ENCODE results near the gene TLR6.

TLR6 gene

GRCh38 chr4:38857354-38858096 is 908 bp upstream of the TLR6 start:
- DNase-seq (ENCODE audit: low spot score): peak; percentile 55
- TF ChIP-seq, protein P1, sequence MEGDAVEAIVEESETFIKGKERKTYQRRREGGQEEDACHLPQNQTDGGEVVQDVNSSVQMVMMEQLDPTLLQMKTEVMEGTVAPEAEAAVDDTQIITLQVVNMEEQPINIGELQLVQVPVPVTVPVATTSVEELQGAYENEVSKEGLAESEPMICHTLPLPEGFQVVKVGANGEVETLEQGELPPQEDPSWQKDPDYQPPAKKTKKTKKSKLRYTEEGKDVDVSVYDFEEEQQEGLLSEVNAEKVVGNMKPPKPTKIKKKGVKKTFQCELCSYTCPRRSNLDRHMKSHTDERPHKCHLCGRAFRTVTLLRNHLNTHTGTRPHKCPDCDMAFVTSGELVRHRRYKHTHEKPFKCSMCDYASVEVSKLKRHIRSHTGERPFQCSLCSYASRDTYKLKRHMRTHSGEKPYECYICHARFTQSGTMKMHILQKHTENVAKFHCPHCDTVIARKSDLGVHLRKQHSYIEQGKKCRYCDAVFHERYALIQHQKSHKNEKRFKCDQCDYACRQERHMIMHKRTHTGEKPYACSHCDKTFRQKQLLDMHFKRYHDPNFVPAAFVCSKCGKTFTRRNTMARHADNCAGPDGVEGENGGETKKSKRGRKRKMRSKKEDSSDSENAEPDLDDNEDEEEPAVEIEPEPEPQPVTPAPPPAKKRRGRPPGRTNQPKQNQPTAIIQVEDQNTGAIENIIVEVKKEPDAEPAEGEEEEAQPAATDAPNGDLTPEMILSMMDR (IDR thresholded peaks at IDR 0.05; ENCODE audit: extremely low read depth, missing control alignments): no peak

DNA sequence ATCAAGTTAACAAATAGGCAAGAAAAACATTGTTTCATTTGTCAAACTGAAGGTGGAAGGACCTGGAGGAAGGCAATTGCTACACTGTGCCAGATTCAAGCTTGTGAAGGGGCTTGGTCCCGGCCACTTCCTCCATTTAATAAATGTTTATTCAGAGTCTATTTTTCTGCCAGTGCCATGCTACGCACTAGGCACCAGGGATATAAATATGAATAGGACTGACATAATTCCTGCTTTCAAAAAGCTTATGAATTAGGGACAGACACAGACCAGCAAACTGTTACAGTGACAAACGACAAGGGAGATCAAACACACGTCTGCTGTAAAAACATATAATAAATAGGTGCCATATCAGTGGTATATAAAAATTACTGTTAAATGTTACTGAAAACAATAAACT is 571 bp downstream of the TLR6 start:
- TF ChIP-seq, protein P1 (IDR thresholded peaks at IDR 0.05; ENCODE audit: extremely low read depth, missing control alignments): no peak
- no peak for DNase-seq (ENCODE audit: low spot score)

DNA sequence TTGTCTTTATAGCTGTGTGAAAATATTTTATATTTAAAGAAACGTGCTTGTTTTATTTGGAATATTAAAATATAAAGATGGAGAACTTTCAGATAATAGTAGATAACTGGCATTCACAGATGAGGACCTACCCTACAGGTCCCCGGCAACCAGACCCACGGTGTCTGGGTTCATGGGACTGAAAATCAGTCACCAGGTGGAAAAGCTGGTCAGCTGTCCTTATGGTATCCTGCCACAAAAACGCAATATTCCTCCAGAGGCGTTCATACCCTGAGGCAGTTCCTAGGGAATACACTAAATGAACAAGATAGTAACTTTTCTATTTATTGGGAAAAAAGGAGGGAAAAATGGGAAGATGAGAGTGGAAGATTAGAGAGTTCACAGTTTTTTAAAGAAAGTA is 1.2 kb downstream of the TLR6 start:
- DNase-seq (ENCODE audit: low spot score): no peak
- TF ChIP-seq, protein P1 (IDR thresholded peaks at IDR 0.05; ENCODE audit: extremely low read depth, missing control alignments): no peak

DNA sequence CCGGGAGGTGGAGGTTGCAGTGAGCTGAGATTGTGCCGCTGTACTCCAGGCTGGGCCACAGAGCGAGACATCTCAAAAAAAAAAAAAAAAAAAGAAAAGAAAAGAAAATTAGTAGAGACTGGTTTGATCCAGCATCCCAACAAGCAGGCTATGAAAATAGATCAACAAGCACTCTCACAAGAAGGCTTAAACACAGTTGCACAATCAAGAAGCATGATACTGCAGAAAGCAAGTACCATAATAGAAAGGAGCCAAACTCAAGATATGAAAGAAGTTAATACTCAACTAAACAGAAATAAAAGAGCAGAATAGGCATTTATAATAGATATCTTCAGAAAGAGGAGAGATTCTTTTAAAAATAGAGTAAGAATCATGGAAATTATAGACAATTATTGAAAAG is 10.6 kb downstream of the TLR6 start:
- no peak for DNase-seq (ENCODE audit: low spot score)
- TF ChIP-seq, protein P1 (IDR thresholded peaks at IDR 0.05; ENCODE audit: extremely low read depth, missing control alignments): no peak

DNA sequence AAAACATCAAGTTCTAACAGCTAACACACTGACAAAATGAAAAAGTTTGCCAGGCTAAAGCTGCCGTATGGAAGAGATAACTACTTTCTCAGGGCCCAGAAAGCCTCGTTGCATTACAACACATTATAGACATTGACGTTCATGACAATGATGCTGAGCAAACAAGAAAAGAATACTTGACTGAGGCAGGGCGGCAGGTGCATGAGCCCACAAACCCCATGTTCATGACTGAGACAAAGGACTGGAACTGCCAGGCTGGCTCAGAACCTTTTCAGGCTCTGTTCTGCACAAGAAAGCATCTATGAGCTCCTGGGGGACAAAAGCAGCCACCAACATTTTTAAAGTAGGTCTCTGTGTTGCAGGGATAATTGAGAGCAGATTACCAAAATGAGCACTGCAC is 13.6 kb downstream of the TLR6 start:
- TF ChIP-seq, protein P1 (IDR thresholded peaks at IDR 0.05; ENCODE audit: extremely low read depth, missing control alignments): no peak
- DNase-seq (ENCODE audit: low spot score): no peak

DNA sequence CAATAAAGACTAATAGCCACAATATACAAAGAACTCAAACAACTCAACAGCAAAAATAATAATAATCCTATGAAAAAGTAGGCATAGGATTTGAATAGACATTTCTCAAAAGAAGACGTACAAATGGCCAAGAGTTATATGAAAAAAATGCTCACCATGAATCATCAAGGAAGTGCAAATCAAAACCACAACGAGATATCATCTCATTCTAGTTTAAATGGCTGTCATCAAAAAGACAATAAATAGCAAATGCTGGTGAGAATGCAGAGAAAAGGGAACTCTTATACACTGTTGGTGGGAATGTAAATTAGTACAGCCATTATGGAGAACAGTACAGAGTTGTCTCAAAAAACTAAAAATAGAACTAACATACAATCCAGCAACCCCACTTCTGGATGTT is 18.8 kb downstream of the TLR6 start:
- DNase-seq (ENCODE audit: low spot score): no peak
- TF ChIP-seq, protein P1 (IDR thresholded peaks at IDR 0.05; ENCODE audit: extremely low read depth, missing control alignments): no peak

GRCh38 chr4:38837334-38837733 is 19.3 kb downstream of the TLR6 start:
- no peak for DNase-seq (ENCODE audit: low spot score)
- TF ChIP-seq, protein P1 (IDR thresholded peaks at IDR 0.05; ENCODE audit: extremely low read depth, missing control alignments): no peak

All from GM20000 (cell line).